Stimulated activated CD4-positive, alpha-beta T cell treated with anti-CD3 and anti-CD28 coated beads, TNF-alpha, amount 100 ng/mL, for 24 hours (primary cell): ENCODE data around the gene THSD4.

ENCODE experiments used
- DNase-seq, 3 experiments: peaks; one replicate each; pipeline ENCODE4 v3.0.0-alpha.2; 2020; ENCODE audit warnings: low read depth in 3 of 3

Gene THSD4

DNA sequence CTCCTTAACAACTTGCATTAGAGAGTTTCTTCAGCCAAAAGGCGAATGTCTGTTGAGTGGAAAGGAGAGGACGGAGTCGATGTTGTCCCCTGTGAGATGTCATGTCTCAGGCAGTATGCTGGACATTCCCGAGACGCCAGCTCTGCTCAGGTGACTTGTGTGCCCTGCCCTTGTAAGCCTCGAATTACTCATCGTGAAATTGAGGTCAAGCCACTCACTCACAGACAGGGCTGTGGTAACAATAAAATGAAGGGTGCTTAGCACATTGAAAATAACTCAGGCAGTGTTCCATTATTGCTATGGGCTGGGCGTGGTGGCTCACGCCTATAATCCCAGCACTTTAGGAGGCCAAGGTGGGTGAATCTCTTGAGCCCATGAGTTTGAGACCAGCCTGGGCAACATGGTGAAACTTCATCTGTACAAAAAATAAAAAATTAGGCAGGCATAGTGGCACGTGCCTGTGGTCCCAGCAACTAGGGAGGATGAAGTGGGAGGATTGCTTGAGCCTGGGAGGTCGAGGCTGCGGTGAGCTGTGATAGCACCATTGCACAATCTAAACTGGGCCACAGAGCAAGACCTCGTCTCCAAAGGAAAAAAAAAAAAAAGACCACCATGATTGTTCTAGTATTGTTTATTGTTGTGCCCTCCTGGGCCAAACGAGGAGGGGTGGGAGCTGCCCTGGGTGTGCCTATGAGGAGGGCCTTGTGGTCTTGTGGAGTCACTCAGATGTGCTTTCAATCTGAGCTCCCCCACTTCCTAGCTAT is 214.4 kb downstream of the THSD4 start:
- DNase-seq = no peak

DNA sequence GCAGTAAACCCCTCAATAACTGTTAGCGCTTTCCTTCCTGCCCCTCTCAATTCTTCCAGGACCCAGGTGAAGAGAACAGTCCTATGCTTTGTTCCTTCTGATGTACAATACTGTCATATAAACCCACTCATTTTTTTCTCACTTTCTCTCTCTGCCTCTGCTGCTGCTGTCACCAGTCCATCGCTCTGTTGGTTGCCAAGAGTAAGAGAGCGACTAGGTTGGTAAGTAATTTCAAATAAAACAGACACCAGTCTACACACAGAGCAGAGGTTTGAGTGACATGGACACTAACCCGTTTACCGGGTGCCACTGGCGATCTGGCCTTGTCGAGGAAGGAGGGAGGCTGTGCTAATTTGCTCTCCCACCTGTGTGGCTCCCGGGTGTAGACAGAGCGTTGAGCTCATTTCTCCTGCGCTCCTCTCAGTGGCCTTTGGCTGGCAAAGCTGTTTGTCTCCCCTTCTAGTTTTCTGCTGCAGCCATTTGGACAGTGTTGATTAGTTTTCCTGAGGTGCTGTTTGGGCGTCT is 215.4 kb downstream of the THSD4 start:
- DNase-seq = no peak

DNA sequence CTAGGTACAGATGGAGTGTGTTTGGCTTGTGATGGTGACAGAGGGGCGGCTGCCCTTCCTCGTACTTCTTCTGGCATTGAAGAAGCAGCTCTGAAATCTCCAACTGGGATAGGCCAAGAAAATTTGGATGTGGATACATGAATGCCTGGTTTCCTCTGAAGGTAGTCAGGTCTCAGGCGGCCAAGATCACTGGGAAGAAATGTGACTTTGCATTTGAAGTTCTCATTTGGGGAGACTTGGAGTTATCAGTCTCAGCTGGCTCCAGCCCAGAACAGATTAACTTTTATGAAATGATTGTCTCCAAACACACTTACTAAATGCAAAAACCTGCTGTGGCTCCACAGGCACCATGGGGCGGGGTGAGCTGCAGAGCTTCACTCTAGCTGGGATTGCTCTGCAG is 215.9 kb downstream of the THSD4 start:
- no peak for DNase-seq

DNA sequence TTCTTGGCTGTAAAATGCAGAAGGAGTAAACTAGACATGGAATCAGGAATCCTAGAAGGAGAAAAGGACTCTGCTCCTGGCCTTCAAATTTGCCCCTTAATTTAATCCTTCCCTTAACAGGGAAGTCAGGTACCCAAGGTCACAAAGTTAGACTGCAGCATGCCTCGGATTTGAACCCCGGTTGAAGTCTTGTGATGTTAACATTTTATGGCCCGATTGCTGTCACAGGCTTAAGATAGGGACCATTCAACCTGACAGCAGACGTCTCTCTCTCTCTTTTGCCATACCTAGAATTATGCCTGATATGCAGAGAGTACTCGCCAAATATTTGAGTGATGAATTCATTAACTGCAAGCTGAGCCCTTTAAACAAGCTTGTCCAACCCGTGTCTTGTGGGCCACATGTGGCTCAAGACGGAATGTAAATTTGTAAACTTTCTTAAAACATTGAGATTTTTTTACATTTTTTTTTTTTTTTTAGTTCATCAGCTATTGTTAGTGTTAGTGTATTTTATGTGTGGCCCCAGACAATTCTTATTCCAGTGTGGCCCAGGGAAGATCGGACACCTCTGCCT is 217.2 kb downstream of the THSD4 start:
- DNase-seq = no peak

DNA sequence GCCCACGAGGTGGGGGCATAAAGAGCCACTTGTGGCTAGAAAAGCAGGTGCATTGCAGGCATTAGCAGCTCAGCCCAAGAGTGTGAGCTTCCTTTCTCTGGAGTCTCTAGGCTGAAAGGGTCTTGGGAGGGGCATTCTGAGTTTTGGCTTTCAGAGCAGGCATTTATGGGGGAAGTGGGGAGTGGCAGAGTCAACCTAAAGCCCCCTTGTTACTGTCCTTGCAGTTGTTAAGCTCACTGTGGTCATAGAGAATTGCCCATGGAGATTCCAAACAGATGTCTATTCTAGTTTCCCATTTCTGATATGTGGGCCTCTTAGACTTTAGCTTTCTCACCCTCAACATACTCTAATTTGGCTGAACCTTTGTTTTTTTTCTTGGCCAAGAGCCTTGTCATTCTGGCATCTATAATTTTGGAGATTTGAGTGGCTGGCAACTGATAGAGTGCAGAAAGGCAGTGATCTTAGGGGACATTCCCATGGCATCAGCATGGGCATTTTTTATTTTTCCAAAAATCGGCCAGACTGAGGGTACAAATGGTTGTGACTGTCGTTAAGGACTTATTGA is 217.9 kb downstream of the THSD4 start:
- DNase-seq = no peak

DNA sequence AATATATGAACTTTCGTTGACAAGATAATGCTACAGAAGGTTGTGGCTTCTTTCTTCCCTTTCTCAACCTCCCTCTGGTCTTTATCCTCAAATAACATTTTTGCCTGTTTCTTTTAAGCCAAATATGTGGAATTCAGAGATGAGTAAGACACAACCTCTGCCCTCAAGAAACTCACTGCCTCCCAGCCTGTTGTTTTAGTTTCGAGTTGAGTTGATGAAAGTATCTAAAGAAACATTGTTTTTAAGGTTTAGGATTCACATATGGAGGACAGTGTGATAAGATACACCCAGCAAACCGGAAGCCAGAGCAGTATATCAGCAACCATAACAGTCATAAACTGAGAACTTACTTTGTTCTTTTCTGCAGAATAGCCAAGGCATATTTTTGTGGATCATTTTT is 218.6 kb downstream of the THSD4 start:
- no peak for DNase-seq

DNA sequence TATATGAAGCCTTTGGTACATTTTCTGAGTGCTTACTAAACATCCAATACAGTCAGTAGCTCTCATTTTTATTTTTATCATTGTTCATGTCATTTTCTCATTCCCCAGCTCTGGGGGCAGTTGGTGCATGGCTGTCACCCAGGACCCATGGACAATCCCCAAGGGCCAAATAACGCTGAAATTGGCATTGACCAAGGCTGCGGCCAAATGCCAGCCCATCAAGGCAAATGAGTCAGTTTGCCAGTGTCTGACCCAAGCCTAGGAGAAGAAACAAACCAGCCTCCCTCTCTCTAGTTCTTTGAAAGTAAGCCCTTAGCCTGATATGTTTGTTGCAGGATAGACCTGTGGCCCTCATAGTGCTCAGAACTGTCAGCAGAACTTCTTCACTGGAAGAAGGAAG is 219.2 kb downstream of the THSD4 start:
- DNase-seq = no peak

DNA sequence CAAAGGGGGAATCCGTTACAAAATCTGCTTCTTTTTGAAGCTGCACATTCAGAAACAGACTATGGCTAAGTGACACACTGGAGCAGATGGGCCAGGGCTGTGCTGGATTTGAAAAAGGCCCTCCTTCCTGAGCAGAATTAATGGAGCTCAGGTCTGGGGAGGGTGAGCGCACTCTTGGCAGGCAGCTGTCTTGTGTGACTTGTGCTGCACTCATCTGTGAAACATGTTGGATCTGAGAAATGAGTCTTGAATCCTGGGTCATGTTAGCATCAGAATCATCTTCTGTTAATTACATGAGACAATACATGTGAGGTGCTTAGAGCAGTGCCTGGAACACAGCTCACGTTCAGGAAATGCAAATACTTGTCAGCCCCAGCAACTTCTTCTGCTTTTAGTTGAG is 219.6 kb downstream of the THSD4 start:
- no peak for DNase-seq

DNA sequence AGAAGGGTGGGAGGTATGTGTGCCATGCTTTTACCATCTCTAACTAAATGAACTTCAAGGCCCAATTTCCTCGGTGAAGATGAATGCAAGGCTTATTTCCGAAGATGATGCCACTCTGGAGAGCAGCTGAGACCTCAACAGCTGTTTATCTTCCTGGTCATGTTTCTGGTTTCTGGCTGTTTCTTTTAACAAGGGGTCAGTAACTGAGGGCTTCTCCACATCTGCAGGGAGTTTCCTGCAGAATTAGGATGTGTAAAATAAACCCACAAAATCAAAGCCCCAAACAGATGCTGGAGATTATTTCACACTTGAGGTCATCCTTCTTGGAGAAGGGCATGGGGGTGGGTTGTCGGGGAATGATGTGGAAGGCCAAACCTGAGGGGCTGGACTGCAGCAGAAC is 220.3 kb downstream of the THSD4 start:
- no peak for DNase-seq

DNA sequence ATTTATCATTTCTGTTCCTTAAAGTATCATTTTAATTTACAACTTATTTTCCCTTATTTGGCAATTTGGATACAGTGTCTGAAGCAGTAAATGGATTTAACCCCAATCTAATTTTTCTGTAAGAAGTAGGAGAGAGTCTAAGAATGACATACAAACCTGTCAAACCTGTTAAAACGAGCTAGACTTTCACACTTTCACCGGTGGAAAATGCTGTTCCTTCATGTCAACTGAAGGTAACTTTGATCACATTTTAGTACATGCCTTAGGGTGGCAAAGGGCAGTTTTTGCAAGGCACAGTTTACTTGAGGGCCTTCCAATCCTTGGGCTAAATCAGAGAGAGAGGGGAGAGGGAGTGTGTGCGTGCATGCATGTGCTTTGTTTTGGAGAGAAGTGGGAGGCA is 221.4 kb downstream of the THSD4 start:
- no peak for DNase-seq

DNA sequence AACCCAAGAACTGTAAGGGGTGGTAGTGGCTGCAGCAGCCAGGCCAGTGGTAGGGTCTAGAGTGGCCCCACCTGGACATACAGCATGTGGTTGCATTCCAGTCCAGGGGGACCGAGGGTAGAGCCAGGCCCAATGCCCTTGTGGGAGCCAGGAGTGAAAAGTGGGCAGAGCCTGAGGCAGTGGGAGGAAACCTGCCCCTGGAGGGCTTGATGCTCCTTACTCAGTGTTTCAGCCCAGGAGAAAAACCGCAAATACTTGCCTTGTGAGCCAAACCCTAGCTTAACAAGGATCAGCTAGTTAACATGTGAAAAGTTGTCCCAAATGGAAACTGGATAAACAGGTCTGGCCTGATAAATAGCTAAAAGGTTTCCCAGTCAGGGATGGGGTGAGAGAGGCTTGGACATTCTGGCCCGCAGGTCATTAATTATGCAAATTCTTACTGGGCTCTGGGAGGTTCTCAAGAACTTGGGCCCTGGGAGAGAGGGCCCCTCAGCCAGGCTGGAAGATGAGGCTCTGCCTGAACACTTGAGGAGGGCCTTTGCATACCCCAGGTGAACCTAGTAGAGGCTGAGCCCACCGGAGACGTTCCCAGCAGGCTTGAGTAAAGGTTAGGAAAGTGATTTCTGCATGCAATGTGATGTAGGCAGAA is 222.1 kb downstream of the THSD4 start:
- DNase-seq = no peak

DNA sequence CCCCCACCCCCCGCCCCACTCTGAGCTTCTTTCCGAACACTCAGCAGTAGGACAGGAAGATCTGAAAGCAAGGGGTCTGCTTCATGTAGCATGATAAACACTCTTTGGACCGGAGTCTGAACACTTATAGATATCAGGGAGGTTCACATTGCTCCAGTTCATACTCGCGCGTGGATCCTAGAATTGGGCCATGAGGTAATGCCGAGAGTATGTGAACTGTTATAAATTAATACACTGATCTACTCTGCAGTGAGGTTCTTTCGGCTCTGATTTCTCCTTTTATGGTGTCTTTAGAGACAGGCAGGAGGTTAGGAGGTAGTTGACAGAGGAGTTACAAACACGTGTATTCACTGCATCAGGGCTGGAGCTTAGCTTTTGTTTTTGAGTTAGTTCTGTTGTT is 223.0 kb downstream of the THSD4 start:
- DNase-seq = no peak

DNA sequence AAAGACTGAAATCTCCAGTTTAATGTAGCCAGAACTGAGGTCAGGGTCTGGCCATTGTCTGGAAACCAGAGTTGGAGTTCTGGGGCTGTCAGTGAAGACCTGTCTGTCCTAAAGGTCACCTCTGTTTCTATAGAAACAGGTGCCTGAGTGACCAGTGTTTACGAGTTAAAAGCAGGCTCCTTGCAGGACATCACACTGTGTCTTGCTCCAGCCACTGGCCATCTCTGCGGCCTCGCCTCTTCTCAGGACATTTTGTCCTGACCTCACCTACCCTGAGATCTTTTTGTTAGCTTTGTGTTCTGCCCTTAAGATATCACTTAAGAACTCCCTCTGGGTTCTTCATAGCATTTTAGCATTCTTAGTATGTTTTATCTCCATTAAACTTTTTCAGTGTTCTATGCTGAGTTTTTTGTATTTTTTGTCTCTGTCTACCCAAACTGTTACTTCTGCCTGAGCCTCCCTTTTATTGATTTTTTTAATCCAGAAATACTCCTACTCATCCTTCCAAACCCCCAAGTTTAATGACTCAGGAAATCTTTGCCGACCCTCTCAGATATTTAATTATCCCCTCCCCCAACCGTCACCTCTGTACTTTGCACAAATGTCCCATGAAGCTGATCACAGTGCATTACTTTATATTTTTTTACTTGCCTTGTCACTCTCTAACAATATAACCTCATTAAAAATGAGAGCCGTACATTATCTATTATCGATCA is 223.7 kb downstream of the THSD4 start:
- DNase-seq = no peak

DNA sequence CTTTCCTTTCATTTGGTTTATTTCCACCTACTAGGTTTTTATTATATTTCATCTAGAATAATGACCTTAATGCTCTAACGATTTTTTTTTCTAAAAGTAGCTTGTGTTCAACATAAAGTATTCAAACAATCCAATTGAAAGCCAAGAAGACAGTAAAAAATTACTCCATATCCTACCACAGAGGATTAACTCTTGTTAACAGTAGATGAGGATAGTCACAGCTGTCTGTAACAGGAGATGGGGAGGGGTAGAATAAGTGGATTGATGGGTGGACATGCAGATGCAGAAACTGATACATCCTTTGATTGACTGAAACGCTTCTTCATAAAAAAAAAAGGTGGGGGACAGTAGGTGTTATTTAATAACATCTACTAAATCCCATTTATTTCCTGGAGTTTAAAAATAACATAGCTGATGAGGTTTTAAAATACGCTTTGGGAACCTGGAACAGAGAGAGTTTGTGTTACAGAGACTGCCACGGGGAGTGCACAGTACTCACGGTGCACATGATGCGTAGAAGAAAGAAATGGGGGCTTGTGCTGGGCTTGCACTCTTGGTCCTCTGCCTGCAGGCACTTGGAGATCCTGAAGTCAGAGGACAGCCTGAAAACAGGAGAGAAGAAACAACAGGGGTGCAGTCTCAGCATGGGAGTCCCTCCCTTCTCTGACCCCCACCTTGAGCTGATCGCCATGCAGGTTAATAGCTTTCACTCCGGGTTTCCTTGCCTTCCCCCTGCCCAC is 226.7 kb downstream of the THSD4 start:
- no peak for DNase-seq

DNA sequence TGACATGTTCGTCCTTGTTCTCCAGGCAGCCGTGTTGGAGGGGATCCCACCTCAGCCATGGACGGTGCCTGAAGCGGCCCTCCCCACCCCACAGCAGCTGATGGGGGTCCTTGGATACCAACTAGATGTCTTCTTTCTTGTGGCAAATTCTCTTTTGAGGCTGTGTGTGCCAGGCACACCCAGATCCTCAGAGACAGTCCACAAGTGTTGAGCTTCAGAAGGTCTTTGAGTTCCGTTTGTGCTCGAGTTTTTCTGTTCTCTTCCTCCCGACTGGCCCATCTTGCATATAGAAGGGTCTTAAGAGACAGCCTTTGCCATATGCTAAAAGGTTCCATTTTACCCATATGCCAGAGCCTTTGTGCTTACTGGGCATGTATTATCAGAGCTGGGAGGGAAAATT is 227.4 kb downstream of the THSD4 start:
- DNase-seq = no peak

DNA sequence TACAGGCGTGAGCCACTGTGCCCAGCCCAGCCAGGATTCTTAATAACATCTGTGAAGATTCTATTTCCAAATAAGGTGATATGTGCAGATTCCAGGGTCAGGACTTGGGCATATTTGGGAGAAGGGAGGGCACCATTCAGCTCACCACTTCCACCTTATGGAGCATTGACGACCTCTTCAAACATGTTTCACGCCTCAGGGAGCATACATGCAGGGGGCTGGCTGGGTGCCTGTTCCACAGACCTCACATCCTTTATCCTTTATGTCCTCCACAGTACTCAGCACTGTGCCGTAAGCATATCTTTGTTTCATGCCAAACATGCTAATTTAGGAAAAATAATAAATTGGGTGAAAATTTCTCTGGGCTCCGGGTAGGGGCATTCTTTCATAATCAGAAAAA is 229.0 kb downstream of the THSD4 start:
- DNase-seq = no peak

DNA sequence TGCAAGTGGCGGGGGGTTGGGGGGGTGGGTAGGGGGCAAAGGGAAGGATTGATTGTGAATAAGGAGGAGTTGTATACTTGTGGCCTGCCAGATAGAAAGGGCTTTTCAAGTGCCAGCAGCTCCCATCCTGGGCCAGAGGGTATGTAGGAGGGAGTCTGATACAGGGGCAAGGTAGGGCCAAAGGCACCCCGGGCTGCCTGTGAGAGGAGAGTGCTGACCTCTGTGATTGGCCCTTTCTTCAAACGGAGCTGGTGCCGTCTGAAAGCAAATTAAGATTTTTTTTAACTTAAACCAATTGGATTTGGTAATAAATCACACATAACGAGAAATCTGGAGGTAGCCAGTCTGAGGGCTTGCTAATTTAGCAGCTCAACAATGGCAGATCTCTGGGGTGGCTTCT is 229.9 kb downstream of the THSD4 start:
- DNase-seq = no peak

DNA sequence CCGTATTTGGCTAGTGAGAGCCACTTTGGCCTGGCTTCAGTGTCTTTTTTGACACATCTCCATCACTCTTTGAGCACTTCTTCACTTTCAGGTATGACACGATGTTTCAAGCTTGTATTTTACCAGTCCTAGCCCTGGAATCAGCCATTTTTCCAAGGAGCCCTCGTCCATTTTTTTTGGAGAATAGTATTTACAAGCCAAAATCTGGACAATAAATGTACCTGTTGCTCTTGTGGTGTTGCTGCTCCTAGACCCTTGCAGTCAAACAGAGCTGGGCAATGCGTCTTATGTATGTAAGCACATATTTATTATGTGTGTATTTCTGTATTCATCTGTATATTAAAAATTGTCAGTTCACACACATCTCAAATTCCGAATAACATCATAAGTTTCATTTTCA is 231.2 kb downstream of the THSD4 start:
- DNase-seq = no peak

DNA sequence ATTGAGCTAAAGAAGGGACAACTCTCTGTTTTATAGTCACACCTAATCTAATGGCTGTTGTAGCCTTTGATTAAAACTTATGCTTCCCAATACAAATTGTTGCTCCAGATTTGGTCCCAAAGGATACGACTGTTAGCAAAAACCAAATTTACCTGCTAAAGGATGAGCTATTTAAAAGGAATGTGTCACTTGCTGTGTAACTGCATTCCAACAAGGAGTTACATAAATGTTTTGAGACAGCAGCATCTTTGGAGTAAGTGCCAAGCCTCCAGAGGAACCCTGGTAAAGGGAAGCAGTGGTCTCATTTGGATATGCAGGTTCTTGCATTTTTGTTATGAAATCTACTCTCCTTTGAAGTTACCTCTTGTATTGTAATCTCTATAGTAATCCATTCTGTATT is 233.3 kb downstream of the THSD4 start:
- no peak for DNase-seq

DNA sequence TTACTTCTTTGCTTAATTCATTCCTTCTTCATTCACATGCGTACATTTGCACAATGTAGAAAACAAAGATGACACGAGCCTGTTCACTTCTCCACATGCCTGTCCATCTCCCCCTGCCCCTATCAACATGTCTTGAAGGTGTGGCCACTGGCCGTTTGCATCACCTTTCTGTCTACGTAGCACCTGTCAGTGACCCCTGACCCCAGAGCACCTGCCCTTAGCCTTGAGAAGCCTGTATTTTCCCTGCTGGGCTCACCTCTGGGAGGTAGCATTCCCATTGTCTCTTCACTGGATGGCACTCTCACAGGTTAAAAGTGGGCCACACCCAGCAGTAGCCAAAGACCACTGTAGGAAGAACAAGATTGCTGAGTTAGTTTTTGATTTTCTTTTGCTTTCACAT is 234.1 kb downstream of the THSD4 start:
- DNase-seq = no peak

DNA sequence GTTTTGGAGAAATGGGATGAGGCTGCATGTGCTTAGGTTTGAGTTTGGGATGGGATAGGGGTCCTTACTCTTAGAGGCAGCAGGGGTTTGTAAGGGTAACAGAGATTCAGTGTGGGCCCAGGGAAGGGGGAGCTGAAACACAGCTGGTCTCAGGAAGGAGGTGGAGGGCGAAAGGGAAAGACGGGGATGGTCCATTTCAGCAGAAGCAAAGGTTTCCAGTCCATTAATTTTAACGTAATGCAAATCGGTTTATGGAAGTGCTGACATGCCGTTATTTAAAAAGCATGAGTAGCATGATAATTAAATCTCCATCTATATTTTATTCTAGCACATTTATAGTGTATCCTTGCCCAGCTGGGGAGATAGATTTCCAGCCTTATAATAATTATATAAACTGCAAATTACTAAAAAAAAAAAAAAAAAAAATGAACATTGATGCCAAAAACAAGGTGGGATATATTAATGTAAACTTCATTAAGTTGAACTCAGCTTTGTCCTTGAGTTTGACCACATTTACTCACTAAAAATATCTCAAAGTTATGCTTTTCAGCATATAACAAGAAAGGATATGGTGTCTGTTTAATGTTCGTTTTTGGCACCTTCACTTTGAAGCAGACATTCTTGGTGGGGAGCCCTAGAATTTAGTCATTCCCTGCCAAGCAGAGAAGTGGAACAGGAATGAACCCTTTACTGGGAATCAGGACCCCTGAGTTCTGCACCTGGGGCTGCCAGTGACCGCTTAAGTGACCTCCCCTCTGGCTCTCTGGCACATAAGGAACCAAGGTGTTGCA is 234.7 kb downstream of the THSD4 start:
- DNase-seq = no peak
